ENCODE measurements around the gene TMIE. TPM values are rescaled to one million over a fixed set of nuclear protein-coding genes. Genes with fewer than 3 reads are reported as not detected.

Gene TMIE, protein sequence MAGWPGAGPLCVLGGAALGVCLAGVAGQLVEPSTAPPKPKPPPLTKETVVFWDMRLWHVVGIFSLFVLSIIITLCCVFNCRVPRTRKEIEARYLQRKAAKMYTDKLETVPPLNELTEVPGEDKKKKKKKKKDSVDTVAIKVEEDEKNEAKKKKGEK
- 4.1 TPM for total RNA-seq

DNA sequence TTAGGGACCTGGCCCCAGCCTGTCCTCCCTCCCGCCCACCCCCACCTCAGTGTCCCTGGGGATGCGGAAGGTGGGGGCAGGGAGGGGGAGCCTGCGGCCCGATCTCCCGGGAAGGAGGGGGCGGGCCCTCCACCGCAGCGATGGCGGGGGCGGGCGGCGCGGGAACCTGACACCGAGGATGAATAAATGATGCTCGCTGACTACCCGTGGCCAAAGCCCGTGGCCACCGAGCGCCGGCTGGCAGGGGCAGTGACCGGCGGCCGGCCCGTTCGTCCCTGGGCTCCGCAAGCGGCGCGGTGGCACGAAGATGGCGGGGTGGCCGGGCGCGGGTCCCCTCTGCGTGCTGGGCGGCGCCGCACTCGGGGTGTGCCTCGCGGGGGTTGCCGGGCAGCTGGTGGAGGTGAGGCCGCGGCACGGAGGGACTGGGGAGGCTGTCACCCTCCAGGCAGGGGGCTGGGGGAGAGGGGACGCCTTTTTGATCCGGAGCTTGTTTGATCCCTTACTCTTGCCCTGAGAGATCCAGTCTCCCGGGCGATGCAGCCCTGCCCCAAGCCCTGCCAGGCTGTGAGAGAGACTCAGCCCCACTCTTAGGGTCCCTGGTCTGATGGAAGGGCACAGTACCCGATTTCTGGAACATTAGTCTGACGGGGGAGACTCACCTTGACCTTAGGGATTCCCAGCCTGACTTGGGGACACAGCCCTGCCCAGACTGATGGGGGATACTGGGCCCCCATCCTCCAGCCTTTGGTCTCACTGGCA is at the start of gene TMIE:
TSS of gene TMIE (plus strand) at position 212 of the 759 bp plus-strand sequence. CDS start at position 308, 96 bp downstream.

DNA sequence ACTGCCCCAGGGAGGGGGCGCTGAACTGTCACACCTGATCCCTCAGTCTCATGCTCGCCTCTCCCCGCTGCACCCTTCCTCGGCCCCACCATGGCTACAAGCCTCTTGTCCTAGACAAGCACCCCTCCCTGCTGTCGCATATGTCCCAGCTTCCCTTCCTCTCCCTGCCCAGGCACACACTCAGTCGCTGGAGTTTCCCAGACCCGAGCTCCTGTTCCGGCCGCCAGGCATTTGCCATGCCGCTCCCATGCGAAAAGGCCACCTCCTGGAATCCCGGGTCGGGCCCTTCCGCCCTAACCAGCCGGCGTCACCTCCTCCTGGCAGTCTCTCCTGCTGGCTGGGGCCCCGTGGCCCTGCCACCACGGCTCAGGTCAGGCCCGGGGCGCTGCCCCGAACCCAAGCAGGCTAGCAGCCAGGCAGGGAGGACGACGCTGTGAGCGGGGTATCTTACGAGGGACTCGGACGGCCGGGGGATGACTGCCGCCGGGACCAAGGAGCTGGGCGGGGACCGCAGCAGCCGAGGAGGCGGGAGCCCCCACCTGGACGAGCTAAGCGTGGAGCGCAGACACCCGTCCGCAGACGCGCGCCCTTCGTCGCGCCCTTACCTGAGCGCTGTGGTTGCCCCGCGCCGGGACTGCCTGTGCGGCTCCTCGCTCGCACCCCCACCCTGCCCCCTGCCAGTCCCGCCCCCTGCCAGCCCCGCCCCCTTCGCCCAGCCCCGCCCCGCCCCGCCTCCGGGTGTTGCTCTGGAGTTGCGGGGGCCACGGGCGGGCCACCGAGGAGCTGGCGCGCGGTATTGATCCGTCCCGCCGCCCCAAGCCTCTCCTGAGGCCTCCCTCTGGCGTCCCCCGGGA is 7.9 kb upstream of the TMIE start, which contains the start of gene ALS2CL:
TSS of gene ALS2CL (minus strand) at position 642 of the 854 bp plus-strand sequence. CDS start 4,239 bp downstream, outside the sequence.

DNA sequence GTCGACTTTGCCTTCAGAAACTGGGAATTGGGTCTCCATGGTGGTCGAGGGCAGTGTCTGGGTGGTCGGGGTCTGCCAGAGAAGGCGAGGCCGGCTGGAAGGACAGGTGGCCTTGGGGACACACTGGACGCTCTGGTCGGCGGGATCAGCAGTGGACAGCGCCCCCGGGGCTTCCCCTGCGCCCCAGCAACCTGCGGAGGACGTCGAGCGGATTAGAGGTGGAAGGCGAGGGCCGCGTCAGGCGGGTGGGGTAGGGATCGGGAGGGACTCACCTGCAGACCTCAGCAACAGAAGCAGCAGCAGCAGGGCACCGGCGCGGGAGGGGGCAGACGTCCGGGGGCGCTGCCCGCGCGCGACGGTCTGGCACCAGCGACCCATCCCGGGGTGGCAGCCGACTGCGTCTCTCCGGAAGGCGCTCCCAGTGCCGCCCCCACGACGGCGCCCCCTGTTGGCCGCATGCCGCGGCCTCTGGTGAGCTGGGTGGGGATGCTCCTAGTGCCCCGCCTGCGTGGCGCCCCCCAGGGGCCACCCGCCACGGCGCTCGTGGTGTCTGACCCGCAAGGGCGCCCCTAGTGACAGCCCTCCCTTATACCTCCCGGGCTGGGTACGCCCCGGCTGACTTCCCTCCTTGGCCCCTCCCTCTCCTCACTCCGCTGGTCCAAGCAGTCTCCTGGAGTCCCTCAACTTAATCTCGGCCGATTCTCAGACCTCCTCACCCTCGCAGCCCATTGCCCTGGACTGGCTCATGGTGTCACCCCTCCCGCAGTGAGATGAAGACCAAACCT is 16.4 kb downstream of the TMIE start, which contains the start of gene PRSS50:
TSS of gene PRSS50 (minus strand) at position 423 of the 785 bp plus-strand sequence. CDS start at position 378, 45 bp downstream.

Small RNA genes within 50 kb of the gene (small RNA-seq; reads per million reads assigned to genes)
- not detected for gene PRSS45 (ENCODE audit: low replicate concordance)

Other genes with a start within 250 kb of the TMIE start
- 0.63 TPM for gene LTF, start 236.5 kb upstream of the TMIE start, total RNA-seq
- not detected for gene RTP3, start 203.4 kb upstream of the TMIE start, total RNA-seq
- 5.9 TPM for gene LRRC2, start 135.1 kb upstream of the TMIE start, total RNA-seq
- gene FAM240A, start 88.9 kb upstream of the TMIE start, total RNA-seq: not detected
- gene ALS2CL, start 7.7 kb upstream of the TMIE start, total RNA-seq: 4.4 TPM
- gene PRSS50, start 16.5 kb downstream of the TMIE start, total RNA-seq: 0.31 TPM
- not detected for gene MYL3, start 162.1 kb downstream of the TMIE start, total RNA-seq
- 1.6 TPM for gene PTH1R, start 176.3 kb downstream of the TMIE start, total RNA-seq

Measured in parietal lobe (tissue), 2 donors.